Measurements from ENCODE around the gene MYO15B. TPM values are rescaled to one million over a fixed set of nuclear protein-coding genes. Genes with fewer than 3 reads are reported as not detected.

Gene MYO15B
- total and polyA plus RNA-seq, 2 experiments from 2014 or later: 21.3 to 101 TPM

DNA sequence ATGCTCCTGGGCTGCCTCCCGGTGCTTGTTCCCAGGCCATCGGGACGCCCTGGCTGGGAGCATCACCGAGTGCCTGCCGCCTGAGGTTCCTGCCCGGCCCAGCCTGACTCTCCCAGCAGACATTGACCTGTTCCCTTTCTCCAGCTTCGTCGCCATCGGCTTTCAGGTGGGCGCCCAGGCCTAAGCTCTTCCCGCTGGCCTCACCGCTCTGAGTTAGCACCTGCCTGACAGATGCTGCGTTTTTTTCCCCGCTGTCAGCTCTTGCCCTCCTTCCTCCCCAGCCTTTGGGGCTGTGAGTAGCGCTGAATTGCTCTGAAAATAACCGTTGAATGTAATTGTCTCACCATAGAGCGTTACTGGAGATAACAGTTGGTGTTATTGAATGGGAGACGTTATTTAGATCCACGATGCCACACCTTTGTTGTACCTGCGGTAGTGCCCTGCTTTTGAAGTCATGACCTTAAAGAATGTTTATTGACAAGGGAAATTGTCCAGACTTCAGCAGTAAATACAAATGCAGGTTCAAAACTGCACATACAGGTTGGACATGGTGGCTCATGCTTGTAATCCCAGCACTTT lies 24.3 kb downstream of the MYO15B start:
- TF ChIP-seq, protein P1, sequence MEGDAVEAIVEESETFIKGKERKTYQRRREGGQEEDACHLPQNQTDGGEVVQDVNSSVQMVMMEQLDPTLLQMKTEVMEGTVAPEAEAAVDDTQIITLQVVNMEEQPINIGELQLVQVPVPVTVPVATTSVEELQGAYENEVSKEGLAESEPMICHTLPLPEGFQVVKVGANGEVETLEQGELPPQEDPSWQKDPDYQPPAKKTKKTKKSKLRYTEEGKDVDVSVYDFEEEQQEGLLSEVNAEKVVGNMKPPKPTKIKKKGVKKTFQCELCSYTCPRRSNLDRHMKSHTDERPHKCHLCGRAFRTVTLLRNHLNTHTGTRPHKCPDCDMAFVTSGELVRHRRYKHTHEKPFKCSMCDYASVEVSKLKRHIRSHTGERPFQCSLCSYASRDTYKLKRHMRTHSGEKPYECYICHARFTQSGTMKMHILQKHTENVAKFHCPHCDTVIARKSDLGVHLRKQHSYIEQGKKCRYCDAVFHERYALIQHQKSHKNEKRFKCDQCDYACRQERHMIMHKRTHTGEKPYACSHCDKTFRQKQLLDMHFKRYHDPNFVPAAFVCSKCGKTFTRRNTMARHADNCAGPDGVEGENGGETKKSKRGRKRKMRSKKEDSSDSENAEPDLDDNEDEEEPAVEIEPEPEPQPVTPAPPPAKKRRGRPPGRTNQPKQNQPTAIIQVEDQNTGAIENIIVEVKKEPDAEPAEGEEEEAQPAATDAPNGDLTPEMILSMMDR (IDR thresholded peaks at IDR 0.05; ENCODE audit: low read depth, low read length): no peak
- Histone ChIP-seq H3K9me3 (ENCODE audit: low read depth) (no peaks in the 10 kb centered on the region), H3K4me1 (ENCODE audit: low read depth) (no peaks in the 10 kb centered on the region), H3K27ac (no peak overlapping the region), H3K36me3 (no peaks in the 10 kb centered on the region), H3K4me3 (no peak overlapping the region), H3K27me3 (no peaks in the 10 kb centered on the region)
- no peak for DNase-seq (ENCODE audit: low read depth in 1 of 2, low spot score in 1 of 2)

DNA sequence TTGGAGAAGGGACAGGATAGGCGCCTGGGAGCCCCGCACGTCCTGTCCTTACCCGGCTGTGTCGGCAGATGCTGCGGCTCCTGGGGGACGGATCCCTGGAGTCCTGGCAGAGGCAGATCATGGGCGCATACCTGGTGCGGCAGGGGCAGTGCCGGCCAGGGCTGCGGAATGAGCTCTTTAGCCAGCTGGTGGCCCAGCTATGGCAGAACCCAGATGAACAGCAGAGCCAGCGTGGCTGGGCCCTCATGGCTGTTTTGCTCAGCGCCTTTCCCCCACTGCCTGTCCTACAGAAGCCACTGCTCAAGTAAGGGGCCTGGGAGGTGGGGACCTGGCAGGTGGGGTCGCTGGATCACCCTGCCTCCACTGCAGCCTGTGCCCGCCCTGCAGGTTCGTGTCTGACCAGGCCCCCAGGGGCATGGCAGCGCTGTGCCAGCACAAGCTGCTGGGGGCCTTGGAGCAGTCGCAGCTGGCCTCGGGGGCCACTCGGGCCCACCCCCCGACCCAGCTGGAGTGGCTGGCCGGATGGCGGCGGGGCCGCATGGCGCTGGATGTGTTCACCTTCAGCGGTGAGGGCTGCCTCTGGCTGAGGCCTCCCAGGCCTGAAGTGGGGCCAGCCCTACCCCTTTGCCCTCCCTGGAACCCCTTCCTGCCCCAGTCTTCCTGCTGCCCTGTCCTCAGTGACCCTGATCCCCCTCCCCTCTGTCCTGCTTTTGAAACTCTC lies 25.5 kb downstream of the MYO15B start:
- H3K36me3 ChIP-seq: no peaks in the 10 kb centered on the region
- TF ChIP-seq, protein P1 (IDR thresholded peaks at IDR 0.05; ENCODE audit: low read depth, low read length): no peak
- H3K27me3 ChIP-seq: no peaks in the 10 kb centered on the region
- H3K27ac ChIP-seq: no peak overlapping the region
- H3K4me3 ChIP-seq: no peak overlapping the region
- no peak for DNase-seq (ENCODE audit: low read depth in 1 of 2, low spot score in 1 of 2)
- H3K4me1 ChIP-seq (ENCODE audit: low read depth): no peaks in the 10 kb centered on the region
- H3K9me3 ChIP-seq (ENCODE audit: low read depth): no peaks in the 10 kb centered on the region

DNA sequence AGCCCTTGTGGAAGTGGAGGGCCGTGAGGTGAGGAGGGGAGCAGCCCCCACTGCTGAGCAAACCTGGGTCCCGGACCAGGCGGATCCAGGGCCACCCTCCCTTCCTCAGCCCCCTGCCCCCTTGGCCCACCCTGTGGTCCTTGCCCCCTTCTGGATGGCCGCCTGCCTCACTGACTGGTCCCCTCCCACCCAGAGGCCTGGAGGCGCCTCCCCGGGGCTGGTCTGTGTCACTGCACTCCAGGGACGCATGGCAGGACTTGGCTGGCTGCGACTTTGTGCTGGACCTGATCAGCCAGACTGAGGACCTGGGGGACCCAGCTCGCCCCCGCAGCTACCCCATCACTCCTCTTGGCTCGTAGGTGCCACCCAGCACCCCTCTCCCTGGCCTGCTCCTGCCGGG lies 26.4 kb downstream of the MYO15B start:
- Histone ChIP-seq H3K4me1 (ENCODE audit: low read depth) (no peaks in the 10 kb centered on the region), H3K9me3 (ENCODE audit: low read depth) (no peaks in the 10 kb centered on the region), H3K4me3 (no peak overlapping the region), H3K27me3 (no peaks in the 10 kb centered on the region), H3K36me3 (no peaks in the 10 kb centered on the region), H3K27ac (no peak overlapping the region)
- TF ChIP-seq, protein P1 (IDR thresholded peaks at IDR 0.05; ENCODE audit: low read depth, low read length): no peak
- no peak for DNase-seq (ENCODE audit: low read depth in 1 of 2, low spot score in 1 of 2)

DNA sequence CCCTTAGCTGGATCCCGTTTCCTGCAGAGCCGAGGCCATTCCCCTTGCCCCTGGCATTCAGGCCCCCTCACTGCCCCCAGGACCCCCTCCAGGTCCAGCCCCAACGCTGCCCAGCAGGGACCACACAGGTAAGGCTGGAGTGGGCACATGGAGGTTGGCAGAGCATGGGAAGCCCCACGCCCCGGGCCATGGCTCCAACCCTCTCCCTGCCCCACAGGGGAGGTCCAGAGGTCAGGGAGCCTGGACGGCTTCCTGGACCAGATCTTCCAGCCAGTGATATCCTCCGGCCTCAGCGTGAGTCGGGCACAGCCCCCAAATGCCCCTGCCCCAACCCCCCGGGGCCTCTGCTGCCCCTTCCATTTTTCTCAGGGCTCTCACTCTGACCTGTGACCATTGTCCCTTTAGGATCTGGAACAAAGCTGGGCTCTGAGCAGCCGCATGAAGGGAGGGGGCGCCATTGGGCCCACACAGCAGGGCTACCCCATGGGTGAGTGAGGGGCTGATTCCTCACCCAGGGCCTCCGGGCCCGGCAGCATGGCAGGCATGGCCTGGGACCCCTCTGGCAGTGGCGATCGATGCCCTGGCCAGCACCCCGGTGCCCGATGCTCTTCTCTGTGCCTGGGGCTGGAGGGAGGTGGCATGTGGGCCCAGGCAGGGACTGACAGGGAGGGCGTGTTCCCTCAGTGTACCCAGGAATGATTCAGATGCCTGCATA lies 27.1 kb downstream of the MYO15B start:
- Histone ChIP-seq H3K36me3 (no peaks in the 10 kb centered on the region), H3K27me3 (no peaks in the 10 kb centered on the region), H3K27ac (no peak overlapping the region), H3K4me3 (no peak overlapping the region), H3K4me1 (ENCODE audit: low read depth) (no peaks in the 10 kb centered on the region), H3K9me3 (ENCODE audit: low read depth) (no peaks in the 10 kb centered on the region)
- TF ChIP-seq, protein P1 (IDR thresholded peaks at IDR 0.05; ENCODE audit: low read depth, low read length): no peak
- no peak for DNase-seq (ENCODE audit: low read depth in 1 of 2, low spot score in 1 of 2)

DNA sequence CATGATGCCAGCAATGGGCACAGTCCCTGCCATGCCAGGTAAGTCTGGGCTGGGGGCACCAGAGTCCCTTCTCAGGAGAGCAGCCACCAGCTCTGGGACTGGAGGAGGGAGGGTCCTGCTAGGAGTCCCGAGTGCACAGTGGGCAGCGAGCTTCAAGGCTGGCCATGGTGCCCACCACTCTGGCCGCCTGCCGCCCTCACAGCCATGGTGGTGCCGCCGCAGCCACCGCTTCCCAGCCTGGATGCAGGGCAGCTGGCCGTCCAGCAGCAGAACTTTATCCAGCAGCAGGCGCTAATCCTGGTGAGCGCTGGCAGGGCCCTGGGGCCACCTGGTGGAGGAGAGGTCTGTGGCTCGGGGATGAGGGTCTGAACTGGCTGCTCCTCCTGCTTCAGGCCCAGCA lies 27.7 kb downstream of the MYO15B start:
- DNase-seq (ENCODE audit: low read depth in 1 of 2, low spot score in 1 of 2): no peak
- Histone ChIP-seq H3K27me3 (no peaks in the 10 kb centered on the region), H3K36me3 (no peaks in the 10 kb centered on the region), H3K9me3 (ENCODE audit: low read depth) (no peaks in the 10 kb centered on the region), H3K4me1 (ENCODE audit: low read depth) (no peaks in the 10 kb centered on the region), H3K27ac (no peak overlapping the region), H3K4me3 (no peak overlapping the region)
- TF ChIP-seq, protein P1 (IDR thresholded peaks at IDR 0.05; ENCODE audit: low read depth, low read length): no peak
